Fibroblast of lung (primary cell): Measurements from ENCODE around the gene CDH19. TPM values are rescaled to one million over a fixed set of nuclear protein-coding genes. Genes with fewer than 3 reads are reported as not detected.

Source experiments
- DNase-seq, 2 donors: peaks; one replicate each; pipeline versions ENCODE4 v3.0.0 to v3.0.0-alpha.2; 2010; ENCODE audit warnings: low read depth in 2 of 2
- H2AFZ ChIP-seq: 2 replicates; pipeline ENCODE4 v1.5.1; 2012; ENCODE audit warnings: low read length, control low read depth, inconsistent platforms
- H3K27ac ChIP-seq: 2 replicates; pipeline ENCODE4 v1.5.1; 2011; ENCODE audit warnings: low read length, control low read depth; ENCODE audit not compliant: insufficient read depth
- H3K27me3 ChIP-seq: 2 replicates; pipeline ENCODE4 v1.5.1; 2011; ENCODE audit warnings: mild to moderate bottlenecking, low read length; ENCODE audit not compliant: control insufficient read depth, insufficient read depth
- H3K36me3 ChIP-seq: 2 replicates; pipeline ENCODE4 v1.5.1; 2011; ENCODE audit warnings: low read length; ENCODE audit not compliant: control insufficient read depth, insufficient read depth
- H3K4me1 ChIP-seq: 2 replicates; pipeline ENCODE4 v1.5.1; 2011; ENCODE audit warnings: low read length; ENCODE audit not compliant: control insufficient read depth, insufficient read depth; ENCODE audit errors: extremely low read depth
- H3K4me2 ChIP-seq: 2 replicates; pipeline ENCODE4 v1.5.1; 2011; ENCODE audit warnings: low read length, control low read depth; ENCODE audit not compliant: insufficient read depth; ENCODE audit errors: extremely low read depth
- H3K4me3 ChIP-seq, 4 experiments: fragments of 200-600 bp in 1 of 4; sonication (generic) in 1 of 4; replicated peaks in 1 of 4; 2 replicates each; pipeline ENCODE4 v1.5.1; 2011 to 2016; ENCODE audit warnings: low read length in 4 of 4, low read depth in 3 of 4, mild to moderate bottlenecking in 3 of 4, control low read depth in 2 of 4, inconsistent platforms in 1 of 4, mixed read lengths in 1 of 4; ENCODE audit not compliant: insufficient read depth in 1 of 4; ENCODE audit errors: control extremely low read depth in 1 of 4
- H3K79me2 ChIP-seq: 2 replicates; pipeline ENCODE4 v1.5.1; 2012; ENCODE audit warnings: mild to moderate bottlenecking, low read length, inconsistent platforms; ENCODE audit not compliant: control insufficient read depth, insufficient read depth
- H3K9ac ChIP-seq: 2 replicates; pipeline ENCODE4 v1.5.1; 2011; ENCODE audit warnings: mild to moderate bottlenecking, low read length, control low read depth; ENCODE audit not compliant: insufficient read depth
- H3K9me3 ChIP-seq: 2 replicates; pipeline ENCODE4 v1.5.1; 2012; ENCODE audit warnings: low read depth, low read length; ENCODE audit not compliant: control insufficient read depth, insufficient read depth
- H4K20me1 ChIP-seq: 2 replicates; pipeline ENCODE4 v1.5.1; 2011; ENCODE audit warnings: low read length; ENCODE audit not compliant: control insufficient read depth, insufficient read depth; ENCODE audit errors: extremely low read depth
- EZH2 ChIP-seq: IDR thresholded peaks from 2 replicates; pipeline ENCODE4 v1.5.1; 2012; ENCODE audit warnings: low read length, control low read depth, mild to moderate bottlenecking; ENCODE audit errors: missing control alignments
- polyA plus RNA-seq, 2 donors: library from polyadenylated mRNA; depleted of rRNA in 1 of 2; stranded (reverse) in 1 of 2; unstranded in 1 of 2; fragments of >200 nt; gene quantifications; 2 replicates each; pipeline ENCODE4 v1.2.1, GENCODE V29; 2011 to 2012; ENCODE audit warnings: missing spikeins in 1 of 2
- total RNA-seq: library from RNA; depleted of rRNA; stranded (reverse); fragments of >200 nt; gene quantifications from 2 replicates; pipeline ENCODE4 v1.2.1, GENCODE V29; 2014
- TF ChIP-seq, protein P1 (sequence below), 2 donors: IDR thresholded peaks in 1 of 2; conservative IDR thresholded peaks in 1 of 2; 1 replicate in 1 of 2; 2 replicates in 1 of 2; pipeline ENCODE4 v1.5.1; 2011 to 2012; ENCODE audit warnings: low read length in 2 of 2, control low read depth in 1 of 2, inconsistent platforms in 1 of 2, low read depth in 1 of 2, mild to moderate bottlenecking in 1 of 2

Gene CDH19
- total and polyA plus RNA-seq, 2 donors (not counting 1 experiment from before 2014, with no cell fraction given), result not detected

DNA sequence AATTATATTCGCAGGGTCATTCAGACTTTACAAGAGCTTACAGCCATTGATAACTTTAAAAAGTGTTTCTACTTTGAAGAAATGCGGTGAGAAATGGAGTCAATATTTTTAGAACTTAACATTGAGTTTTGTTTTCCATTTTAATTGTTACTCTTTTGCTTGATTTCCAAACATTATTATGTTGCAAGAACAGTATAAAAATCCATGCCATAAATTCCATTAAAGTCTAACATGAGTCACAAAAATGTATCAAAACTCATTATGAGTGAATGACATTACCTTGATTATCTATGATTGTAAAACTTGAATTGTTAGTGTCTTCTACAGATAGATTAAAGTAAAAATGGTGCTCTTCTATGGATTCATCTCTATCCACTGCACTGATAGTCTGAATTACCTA lies 92.6 kb downstream of the CDH19 start:
- TF ChIP-seq, protein P1, sequence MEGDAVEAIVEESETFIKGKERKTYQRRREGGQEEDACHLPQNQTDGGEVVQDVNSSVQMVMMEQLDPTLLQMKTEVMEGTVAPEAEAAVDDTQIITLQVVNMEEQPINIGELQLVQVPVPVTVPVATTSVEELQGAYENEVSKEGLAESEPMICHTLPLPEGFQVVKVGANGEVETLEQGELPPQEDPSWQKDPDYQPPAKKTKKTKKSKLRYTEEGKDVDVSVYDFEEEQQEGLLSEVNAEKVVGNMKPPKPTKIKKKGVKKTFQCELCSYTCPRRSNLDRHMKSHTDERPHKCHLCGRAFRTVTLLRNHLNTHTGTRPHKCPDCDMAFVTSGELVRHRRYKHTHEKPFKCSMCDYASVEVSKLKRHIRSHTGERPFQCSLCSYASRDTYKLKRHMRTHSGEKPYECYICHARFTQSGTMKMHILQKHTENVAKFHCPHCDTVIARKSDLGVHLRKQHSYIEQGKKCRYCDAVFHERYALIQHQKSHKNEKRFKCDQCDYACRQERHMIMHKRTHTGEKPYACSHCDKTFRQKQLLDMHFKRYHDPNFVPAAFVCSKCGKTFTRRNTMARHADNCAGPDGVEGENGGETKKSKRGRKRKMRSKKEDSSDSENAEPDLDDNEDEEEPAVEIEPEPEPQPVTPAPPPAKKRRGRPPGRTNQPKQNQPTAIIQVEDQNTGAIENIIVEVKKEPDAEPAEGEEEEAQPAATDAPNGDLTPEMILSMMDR (conservative IDR thresholded peaks at IDR 0.05 in 1 of 2, IDR thresholded peaks at IDR 0.05 in 1 of 2; ENCODE audit: low read depth in 1 of 2, low read length in 2 of 2), result no peak
- TF ChIP-seq EZH2, result no peak
- Histone ChIP-seq H2AFZ (no peak overlapping the region), H3K27ac (no peak overlapping the region), H4K20me1 (no peaks in the 10 kb centered on the region), H3K9ac (no peak overlapping the region), H3K79me2 (no peaks in the 10 kb centered on the region), H3K36me3 (no peaks in the 10 kb centered on the region), H3K27me3 (no peaks in the 10 kb centered on the region), H3K9me3 (no peaks in the 10 kb centered on the region), H3K4me2 (no peak overlapping the region), H3K4me1 (no peaks in the 10 kb centered on the region), H3K4me3 (no peak overlapping the region)
- no peak for DNase-seq

DNA sequence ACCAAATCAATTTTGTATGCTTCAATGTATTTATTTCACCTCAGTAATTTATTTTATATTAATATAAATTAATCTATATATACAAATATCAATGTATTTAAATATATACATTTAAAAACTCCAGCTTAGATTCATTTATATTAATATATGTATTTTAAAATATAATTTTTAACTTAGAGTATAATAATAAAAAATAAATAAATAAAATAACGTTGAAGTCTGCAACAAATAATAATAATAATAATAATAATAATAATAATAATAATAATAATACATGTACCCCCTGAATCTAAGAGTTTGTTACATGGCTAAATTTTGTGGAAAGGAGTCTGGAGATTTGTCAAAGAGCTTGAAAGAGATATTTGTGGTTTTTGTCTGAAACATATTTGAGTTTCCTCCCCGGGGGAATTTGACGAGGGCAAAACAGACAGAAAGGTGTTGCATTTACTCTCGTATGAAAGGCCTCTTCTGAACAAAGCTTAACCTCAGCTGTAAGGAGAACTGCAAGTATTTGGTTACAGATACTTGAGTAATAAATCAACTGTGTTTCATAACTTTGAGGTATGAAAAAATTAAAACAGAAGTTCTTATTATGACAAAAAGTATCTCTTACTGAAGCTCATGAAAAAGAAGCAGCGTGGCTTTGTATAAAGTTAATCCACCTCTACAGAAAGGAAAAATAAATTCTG lies 93.4 kb downstream of the CDH19 start:
- Histone ChIP-seq H3K9me3 (no peaks in the 10 kb centered on the region), H3K4me1 (no peaks in the 10 kb centered on the region), H3K27me3 (no peaks in the 10 kb centered on the region), H3K9ac (no peak overlapping the region), H3K4me3 (no peak overlapping the region), H3K4me2 (no peak overlapping the region), H3K36me3 (no peaks in the 10 kb centered on the region), H3K27ac (no peak overlapping the region), H4K20me1 (no peaks in the 10 kb centered on the region), H3K79me2 (no peaks in the 10 kb centered on the region), H2AFZ (no peak overlapping the region)
- peak in 1 of 2 donors; percentile 14 for DNase-seq
- TF ChIP-seq EZH2, result no peak
- TF ChIP-seq, protein P1 (conservative IDR thresholded peaks at IDR 0.05 in 1 of 2, IDR thresholded peaks at IDR 0.05 in 1 of 2; ENCODE audit: low read depth in 1 of 2, low read length in 2 of 2), result no peak

DNA sequence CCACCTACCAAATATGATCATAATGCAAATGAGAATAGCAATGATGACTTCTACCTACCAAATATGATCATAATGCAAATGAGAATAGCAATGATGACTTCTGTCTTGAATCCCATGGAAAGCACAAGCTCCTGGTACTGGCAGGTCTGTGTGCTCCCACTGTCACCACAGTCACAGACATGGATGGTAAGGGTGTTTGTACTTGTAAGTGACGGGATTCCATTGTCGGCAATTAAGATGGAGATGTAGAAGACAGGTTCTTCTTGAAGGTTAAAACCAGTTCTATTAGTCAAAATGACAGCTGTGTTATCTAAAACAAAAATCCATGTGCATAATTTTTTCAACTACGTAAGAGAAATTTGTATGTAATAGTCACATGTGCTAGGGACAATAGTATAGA lies 95.0 kb downstream of the CDH19 start:
- Histone ChIP-seq H4K20me1 (no peaks in the 10 kb centered on the region), H3K4me1 (no peaks in the 10 kb centered on the region), H3K9me3 (no peaks in the 10 kb centered on the region), H3K27me3 (no peaks in the 10 kb centered on the region), H3K4me3 (no peak overlapping the region), H3K27ac (no peak overlapping the region), H3K36me3 (no peaks in the 10 kb centered on the region), H2AFZ (no peak overlapping the region), H3K9ac (no peak overlapping the region), H3K4me2 (no peak overlapping the region), H3K79me2 (no peaks in the 10 kb centered on the region)
- DNase-seq, result no peak
- TF ChIP-seq, protein P1 (conservative IDR thresholded peaks at IDR 0.05 in 1 of 2, IDR thresholded peaks at IDR 0.05 in 1 of 2; ENCODE audit: low read depth in 1 of 2, low read length in 2 of 2), result no peak
- no peak for TF ChIP-seq EZH2
